Hepatocyte (in vitro differentiated cells): Measurements from ENCODE around the gene THOC1. TPM values are rescaled to one million over a fixed set of nuclear protein-coding genes. Genes with fewer than 3 reads are reported as not detected.

Source experiments
- DNase-seq: peaks from one replicate; pipeline ENCODE4 v3.0.0-alpha.2; 2016; ENCODE audit warnings: low spot score
- H2AFZ ChIP-seq: fragments of 200-600 bp; sonication (generic); 2 replicates; pipeline ENCODE4 v1.6.0; 2016; ENCODE audit warnings: antibody characterized with exemption, mild to moderate bottlenecking
- H3K27ac ChIP-seq: fragments of 200-600 bp; sonication (generic); 2 replicates; pipeline ENCODE4 v1.5.1; 2016; ENCODE audit warnings: mild to moderate bottlenecking
- H3K27me3 ChIP-seq: fragments of 200-600 bp; sonication (generic); 2 replicates; pipeline ENCODE4 v1.6.1; 2016
- H3K36me3 ChIP-seq: fragments of 200-600 bp; sonication (generic); replicated peaks from 2 replicates; pipeline ENCODE4 v1.5.1; 2016; ENCODE audit warnings: low read depth; ENCODE audit not compliant: insufficient read depth
- H3K4me1 ChIP-seq: fragments of 200-600 bp; sonication (generic); 2 replicates; pipeline ENCODE4 v1.5.1; 2016; ENCODE audit warnings: mild to moderate bottlenecking, moderate library complexity; ENCODE audit not compliant: insufficient read depth
- H3K4me2 ChIP-seq: fragments of 200-600 bp; sonication (generic); 2 replicates; pipeline ENCODE4 v1.6.0; 2016
- H3K4me3 ChIP-seq: fragments of 200-600 bp; sonication (generic); 2 replicates; pipeline ENCODE4 v1.5.1; 2016; ENCODE audit warnings: mild to moderate bottlenecking
- H3K79me2 ChIP-seq: fragments of 200-600 bp; sonication (generic); 2 replicates; pipeline ENCODE4 v1.6.0; 2017; ENCODE audit warnings: mild to moderate bottlenecking
- H3K9me2 ChIP-seq: fragments of 200-600 bp; sonication (generic); replicated peaks from 2 replicates; pipeline ENCODE4 v1.6.0; 2017; ENCODE audit warnings: mild to moderate bottlenecking; ENCODE audit not compliant: insufficient read depth
- H3K9me3 ChIP-seq: fragments of 200-600 bp; sonication (generic); 2 replicates; pipeline ENCODE4 v1.5.1; 2016; ENCODE audit warnings: low read depth, mild to moderate bottlenecking
- H4K20me1 ChIP-seq: fragments of 200-600 bp; sonication (generic); 2 replicates; pipeline ENCODE4 v1.6.0; 2016; ENCODE audit warnings: mild to moderate bottlenecking; ENCODE audit not compliant: insufficient read depth, poor library complexity, severe bottlenecking
- CTCF ChIP-seq: fragments of 200-600 bp; sonication (generic); IDR thresholded peaks from 2 replicates; pipeline ENCODE4 v1.5.1; 2016; ENCODE audit warnings: antibody characterized with exemption, mild to moderate bottlenecking; ENCODE audit not compliant: poor library complexity
- EZH2 ChIP-seq: fragments of 200-600 bp; sonication (generic); IDR thresholded peaks from 2 replicates; pipeline ENCODE4 v1.6.1; 2016; ENCODE audit warnings: antibody characterized with exemption, mild to moderate bottlenecking, borderline replicate concordance
- EZH2phosphoT487 ChIP-seq: fragments of 200-600 bp; sonication (generic); IDR thresholded peaks from one replicate; pipeline ENCODE4 v1.6.1; 2018; ENCODE audit warnings: antibody characterized with exemption, mild to moderate bottlenecking, low read depth, moderate library complexity; ENCODE audit not compliant: unreplicated experiment, severe bottlenecking
- WGBS: methylation state at CpG from one replicate; pipeline ENCODE4 v1.1.6; 2016; ENCODE audit warnings: low lambda C conversion rate; ENCODE audit errors: missing lambda C conversion rate; 5-methylcytosine and 5-hydroxymethylcytosine counted together
- polyA plus RNA-seq: library from polyadenylated mRNA; unstranded; fragments of >200 nt; fragmentation: Nextera tagmentation; extraction: Ambion mirVana; gene quantifications from 2 replicates; pipeline ENCODE4 v1.2.1, GENCODE V29; 2016
- total RNA-seq: library from RNA; depleted of rRNA; stranded (reverse); fragments of >200 nt; gene quantifications from 2 replicates; pipeline ENCODE4 v1.2.3, GENCODE V29; 2014

Gene THOC1, protein sequence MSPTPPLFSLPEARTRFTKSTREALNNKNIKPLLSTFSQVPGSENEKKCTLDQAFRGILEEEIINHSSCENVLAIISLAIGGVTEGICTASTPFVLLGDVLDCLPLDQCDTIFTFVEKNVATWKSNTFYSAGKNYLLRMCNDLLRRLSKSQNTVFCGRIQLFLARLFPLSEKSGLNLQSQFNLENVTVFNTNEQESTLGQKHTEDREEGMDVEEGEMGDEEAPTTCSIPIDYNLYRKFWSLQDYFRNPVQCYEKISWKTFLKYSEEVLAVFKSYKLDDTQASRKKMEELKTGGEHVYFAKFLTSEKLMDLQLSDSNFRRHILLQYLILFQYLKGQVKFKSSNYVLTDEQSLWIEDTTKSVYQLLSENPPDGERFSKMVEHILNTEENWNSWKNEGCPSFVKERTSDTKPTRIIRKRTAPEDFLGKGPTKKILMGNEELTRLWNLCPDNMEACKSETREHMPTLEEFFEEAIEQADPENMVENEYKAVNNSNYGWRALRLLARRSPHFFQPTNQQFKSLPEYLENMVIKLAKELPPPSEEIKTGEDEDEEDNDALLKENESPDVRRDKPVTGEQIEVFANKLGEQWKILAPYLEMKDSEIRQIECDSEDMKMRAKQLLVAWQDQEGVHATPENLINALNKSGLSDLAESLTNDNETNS
- total RNA-seq, result 50.3 and 58.8 TPM in 2 replicates
- 28.9 and 32.9 TPM in 2 replicates for polyA plus RNA-seq

- Histone ChIP-seq H3K79me2 (peaks cover 28% of the 10 kb centered on the region), H3K4me3 (peak within 1 kb of the TSS; percentile 78), H3K9me3 (no peaks in the 10 kb centered on the region), H4K20me1 (no peaks in the 10 kb centered on the region), H3K4me1 (peaks cover 7% of the 10 kb centered on the region), H3K4me2 (peak within 1 kb of the TSS; percentile 90), H3K27ac (peak within 1 kb of the TSS; percentile 98), H2AFZ (peak within 1 kb of the TSS; percentile 96), H3K9me2 (no peaks in the 10 kb centered on the region), H3K36me3 (no peaks in the 10 kb centered on the region), H3K27me3 (no peaks in the 10 kb centered on the region)
- TF ChIP-seq EZH2, result no peak
- TF ChIP-seq CTCF, result no peak
- TF ChIP-seq EZH2phosphoT487, result no peak
- WGBS, result under 1% methylated on average over 69 of the region's 69 CpGs
- DNase-seq, result peak; percentile 97
Measured at GRCh38 chr18:267688-268552, at the start of gene THOC1. Gene THOC1 (minus strand): TSS chr18:268047. CDS start chr18:268019, 28 bp downstream.

DNA sequence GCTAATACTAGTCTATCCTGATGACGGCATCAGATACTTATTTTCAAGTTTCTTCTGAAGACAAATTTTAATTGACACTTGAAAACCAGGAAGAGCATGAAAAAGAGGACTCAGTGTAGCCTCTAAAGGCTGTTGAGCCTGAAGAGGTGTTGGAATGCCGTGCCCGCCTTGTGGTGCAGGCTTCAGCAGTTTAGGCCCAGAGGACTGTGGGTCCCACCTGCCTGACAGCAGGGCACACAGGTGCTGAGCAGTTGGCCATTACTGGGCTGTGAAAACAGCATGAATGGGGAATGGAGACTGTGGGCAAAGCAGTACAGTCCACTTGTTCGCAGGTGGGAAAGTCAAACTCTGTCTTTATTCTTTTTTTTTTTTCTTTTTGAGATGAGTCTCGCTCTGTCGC, 49.8 kb upstream of the THOC1 start:
- Histone ChIP-seq H3K27ac (no peak overlapping the region), H3K4me2 (no peak overlapping the region), H3K4me3 (no peak overlapping the region), H4K20me1 (no peaks in the 10 kb centered on the region), H3K36me3 (no peaks in the 10 kb centered on the region), H3K9me2 (no peaks in the 10 kb centered on the region), H2AFZ (no peak overlapping the region), H3K4me1 (no peaks in the 10 kb centered on the region), H3K27me3 (no peaks in the 10 kb centered on the region), H3K79me2 (no peaks in the 10 kb centered on the region), H3K9me3 (no peaks in the 10 kb centered on the region)
- no peak for DNase-seq
- WGBS, result 93% methylated on average over 4 of the region's 6 CpGs
- TF ChIP-seq CTCF, result no peak
- no peak for TF ChIP-seq EZH2phosphoT487
- TF ChIP-seq EZH2, result no peak

- H3K9me3 ChIP-seq, result no peaks in the 10 kb centered on the region
- WGBS, result 94% methylated on average over 8 of the region's 8 CpGs
- H3K4me1 ChIP-seq, result no peaks in the 10 kb centered on the region
- no peaks in the 10 kb centered on the region for H4K20me1 ChIP-seq
- no peaks in the 10 kb centered on the region for H3K36me3 ChIP-seq
- TF ChIP-seq CTCF (no peak), EZH2phosphoT487 (no peak), EZH2 (no peak)
- no peak overlapping the region for H2AFZ ChIP-seq
- H3K4me3 ChIP-seq, result no peak overlapping the region
- no peak for DNase-seq
- no peaks in the 10 kb centered on the region for H3K9me2 ChIP-seq
- H3K4me2 ChIP-seq, result no peak overlapping the region
- no peaks in the 10 kb centered on the region for H3K27me3 ChIP-seq
- H3K79me2 ChIP-seq, result no peaks in the 10 kb centered on the region
- no peak overlapping the region for H3K27ac ChIP-seq
Measured at GRCh38 chr18:316393-316792, 48.5 kb upstream of the THOC1 start.
